AG10803 (cell line): ENCODE measurements around the gene CRTC1.

Source experiments
- DNase-seq: peaks from one replicate; pipeline ENCODE4 v3.0.0; 2010; ENCODE audit warnings: low read depth
- H3K4me3 ChIP-seq: 2 replicates; pipeline ENCODE4 v1.5.1; 2011; ENCODE audit warnings: mild to moderate bottlenecking, low read length, control low read depth
- CTCF ChIP-seq: conservative IDR thresholded peaks from 2 replicates; pipeline ENCODE4 v1.5.1; 2011; ENCODE audit warnings: mild to moderate bottlenecking, low read length, control low read depth, inconsistent platforms

CRTC1 gene

GRCh38 chr19:18783958-18784785 is 100.7 kb downstream of the CRTC1 start:
- TF ChIP-seq CTCF = no peak
- H3K4me3 ChIP-seq = no peak overlapping the region

GRCh38 chr19:18784786-18785120 is 101.3 kb downstream of the CRTC1 start:
- TF ChIP-seq CTCF = no peak
- no peak overlapping the region for H3K4me3 ChIP-seq
- DNase-seq = peak; percentile 19

More at GRCh38 chr19:18783958-18784785, 100.7 kb downstream of the CRTC1 start:
- no peak for DNase-seq

DNA sequence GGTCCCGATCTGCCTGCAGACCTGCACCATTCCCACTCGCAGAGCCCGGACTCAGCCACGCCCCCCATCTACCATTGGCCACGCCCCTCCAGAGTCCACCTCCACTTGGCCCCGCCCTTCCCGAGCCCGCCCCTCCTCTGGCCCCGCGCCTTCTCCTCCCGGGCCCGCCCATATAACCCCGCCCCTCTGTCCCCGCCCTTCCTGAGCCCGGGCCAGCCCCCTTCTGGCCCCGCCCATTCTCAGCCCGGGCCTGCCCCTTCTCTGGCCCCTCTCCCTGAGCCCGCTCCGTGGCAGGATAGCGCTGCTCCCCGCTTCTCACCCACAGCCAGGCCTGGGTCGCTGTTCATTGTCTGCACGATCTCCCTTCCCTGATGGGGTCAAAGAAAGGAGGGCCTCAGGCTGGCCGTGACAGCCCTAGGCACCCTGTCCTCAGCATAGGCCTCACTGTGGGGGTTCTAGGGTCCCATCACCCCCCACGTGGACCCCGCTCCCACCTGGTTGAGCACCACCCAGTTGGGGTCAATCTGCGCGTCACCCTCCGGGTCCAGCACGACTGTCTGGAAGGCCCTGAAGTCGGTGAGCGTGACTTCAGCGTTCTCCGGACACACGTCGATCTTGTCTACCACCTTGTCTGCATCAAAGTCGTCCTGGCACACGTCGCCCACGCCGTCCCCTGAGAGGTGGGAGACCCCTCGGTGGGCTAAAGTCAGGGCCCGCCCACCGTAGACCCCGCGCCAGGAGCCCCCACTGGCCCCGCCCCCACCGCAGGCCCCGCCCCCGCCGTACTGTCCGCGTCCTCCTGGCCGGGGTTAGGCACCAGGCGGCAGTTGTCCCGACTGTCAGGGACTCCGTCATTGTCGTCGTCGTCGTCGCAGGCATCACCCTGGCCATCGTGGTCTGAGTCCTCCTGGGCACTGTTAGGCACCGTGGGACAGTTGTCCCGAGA is 102.0 kb downstream of the CRTC1 start:
- H3K4me3 ChIP-seq = no peak overlapping the region
- DNase-seq = peak; percentile 44
- no peak for TF ChIP-seq CTCF

- no peak for DNase-seq
- no peak overlapping the region for H3K4me3 ChIP-seq
- no peak for TF ChIP-seq CTCF
Measured at GRCh38 chr19:18788529-18789421, 105.3 kb downstream of the CRTC1 start.

DNA sequence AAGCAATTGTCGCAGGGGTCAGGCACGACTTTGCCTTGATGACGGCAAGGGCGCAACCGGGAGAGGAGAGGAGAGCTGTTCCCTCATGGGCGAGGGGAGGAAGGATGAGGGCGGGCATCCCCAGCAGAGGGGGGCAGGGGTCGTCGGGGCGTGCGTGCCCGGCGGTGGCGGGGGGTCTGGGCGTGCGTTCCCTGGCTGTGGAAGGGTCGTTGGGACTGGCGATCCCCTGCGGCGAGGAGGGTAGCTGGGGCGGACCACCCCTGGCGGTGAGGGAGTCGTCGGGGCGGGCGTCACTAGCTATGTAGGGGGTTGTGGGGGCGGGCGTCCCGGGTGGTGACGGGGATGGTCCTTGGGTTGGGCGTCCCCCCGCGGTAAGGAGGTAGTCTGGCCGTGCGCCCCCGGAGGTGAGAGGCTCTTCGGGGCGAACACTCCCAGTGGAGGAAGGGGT is 106.0 kb downstream of the CRTC1 start:
- H3K4me3 ChIP-seq = peak overlapping the region; percentile 22; the same call in 1 of the 2 replicates
- TF ChIP-seq CTCF = no peak
- no peak for DNase-seq

DNA sequence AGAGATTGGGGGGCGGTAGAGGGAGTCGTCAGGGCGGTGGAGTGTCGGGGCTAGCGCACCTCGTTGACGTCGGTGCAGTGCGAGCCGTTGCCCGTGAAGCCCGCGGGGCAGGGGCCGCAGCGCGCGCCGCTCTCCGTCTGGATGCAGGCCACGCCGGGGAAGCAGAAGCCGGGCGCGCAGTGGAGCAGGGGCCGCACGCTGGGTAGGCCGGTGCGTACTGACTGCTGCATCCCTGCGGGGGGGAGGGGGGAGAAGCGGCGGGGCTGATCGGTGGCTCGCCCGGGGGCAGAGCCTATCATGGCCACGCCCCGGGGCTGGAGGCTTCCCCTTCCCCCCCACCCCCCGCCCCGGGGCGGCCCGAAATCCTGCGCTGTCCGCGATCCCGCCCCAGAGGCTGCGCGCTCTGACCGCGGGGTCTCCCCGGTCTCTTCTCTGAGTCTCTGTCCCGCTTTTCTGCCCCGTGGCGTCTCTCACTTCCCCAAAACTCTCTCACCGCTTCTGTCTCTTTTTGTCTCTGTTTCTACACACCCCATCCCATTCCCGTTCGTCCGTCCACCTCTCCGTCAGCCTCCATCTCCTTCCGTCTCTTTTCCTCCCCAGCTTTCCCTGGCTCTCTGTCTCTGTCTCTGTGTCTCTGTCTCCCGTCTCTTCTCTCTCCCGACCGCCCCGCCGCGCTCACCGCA is 106.5 kb downstream of the CRTC1 start:
- TF ChIP-seq CTCF = no peak
- DNase-seq = no peak
- peak overlapping the region; percentile 50 for H3K4me3 ChIP-seq
